ENCODE measurements around the gene PRND.
"Not testable (repeated sequence)": the region's sequence is repeated elsewhere in the genome, so short reads cannot be mapped to it uniquely, and the experiment has no call there.

The PRND gene, protein sequence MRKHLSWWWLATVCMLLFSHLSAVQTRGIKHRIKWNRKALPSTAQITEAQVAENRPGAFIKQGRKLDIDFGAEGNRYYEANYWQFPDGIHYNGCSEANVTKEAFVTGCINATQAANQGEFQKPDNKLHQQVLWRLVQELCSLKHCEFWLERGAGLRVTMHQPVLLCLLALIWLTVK

DNA sequence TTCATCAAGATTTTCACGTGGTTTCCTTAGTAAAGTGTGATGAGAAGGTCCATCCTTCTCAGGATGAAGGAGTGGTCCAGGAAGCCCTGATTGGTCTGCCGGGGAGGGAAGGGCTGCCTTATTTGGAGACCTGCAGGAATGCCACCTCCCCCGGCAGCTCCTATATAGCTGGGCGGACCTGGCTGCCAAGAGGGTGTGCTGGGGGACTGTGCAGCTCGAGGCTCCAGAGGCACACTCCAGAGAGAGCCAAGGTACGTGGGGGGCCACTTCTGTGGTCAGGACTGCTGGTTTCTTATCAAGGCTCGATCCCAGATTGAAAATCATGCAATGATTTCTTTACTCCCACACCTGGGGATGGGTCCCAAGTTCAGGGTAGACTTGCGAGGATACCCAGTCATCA lies at the start of gene PRND:
PRND (plus strand) TSS at position 191 of the 400 bp plus-strand sequence. CDS start 2,643 bp downstream, outside the sequence.
- DNase-seq, result no peak

DNA sequence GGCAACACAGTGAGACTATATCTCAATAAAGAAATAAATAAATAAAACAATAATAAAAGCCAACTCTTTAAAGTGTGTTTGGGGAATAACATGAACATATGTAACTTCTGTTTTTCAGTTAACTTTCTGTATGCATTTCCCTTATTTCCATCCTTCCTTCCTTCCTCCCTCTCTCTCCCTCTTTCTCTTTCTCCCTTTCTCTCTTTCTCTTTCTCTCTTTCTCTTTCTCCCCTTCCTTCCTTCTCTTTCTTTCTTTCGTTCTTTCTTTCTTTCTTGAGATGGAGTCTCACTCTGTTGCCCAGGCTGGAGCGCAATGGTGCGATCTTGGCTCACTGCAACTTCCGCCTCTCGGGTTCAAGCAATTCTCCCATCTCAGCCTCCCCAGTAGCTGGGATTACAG lies 48.8 kb upstream of the PRND start:
- no peak for DNase-seq

DNA sequence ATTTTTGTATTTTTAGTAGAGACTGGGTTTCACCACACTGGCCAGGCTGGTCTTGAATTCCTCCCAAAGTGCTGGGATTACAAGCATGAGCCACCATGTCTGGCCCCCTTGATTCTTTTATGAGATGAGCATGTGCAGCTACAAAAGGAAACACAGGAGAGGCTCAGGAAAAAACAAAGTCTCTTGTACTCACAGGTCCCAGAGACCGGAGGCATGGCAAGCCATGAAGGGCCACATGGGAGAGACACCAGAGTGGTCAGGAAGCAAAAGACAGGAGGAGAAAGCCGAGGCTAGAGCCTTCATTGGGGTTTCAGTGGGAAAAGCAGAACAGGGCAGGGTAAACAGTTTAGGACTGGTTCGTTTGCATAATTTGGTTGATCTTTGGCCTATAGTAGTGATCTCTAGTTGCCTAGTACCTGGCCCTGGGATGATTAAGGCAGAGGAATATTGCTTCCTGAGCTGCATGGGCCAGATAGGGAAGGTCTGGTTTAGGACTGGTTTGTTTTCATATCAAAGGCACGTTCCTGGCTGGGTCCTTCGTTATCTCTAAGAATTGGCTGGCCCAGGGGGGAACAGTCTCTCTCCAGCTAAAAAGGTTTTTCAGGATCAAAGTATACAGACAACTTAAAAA lies 48.2 kb upstream of the PRND start:
- no peak for DNase-seq

DNA sequence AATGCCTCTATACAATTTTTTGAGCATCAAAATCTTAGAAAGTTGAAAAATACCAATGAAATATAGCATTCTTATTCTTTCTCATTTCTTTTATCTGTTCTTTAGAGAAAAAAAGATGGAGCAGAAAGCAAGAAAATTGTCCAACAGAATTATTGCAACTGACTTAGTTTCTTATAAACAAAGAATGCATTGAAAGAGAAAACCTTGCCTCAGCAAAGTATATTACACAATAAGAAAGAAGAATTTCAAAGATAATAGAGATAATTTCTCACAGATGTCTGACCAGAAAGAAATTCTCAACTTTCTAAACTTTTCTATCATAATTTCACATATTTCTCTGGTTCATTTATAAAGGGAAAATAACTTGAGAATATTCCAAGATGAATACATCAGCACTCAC lies 47.0 kb upstream of the PRND start:
- DNase-seq, result no peak

DNA sequence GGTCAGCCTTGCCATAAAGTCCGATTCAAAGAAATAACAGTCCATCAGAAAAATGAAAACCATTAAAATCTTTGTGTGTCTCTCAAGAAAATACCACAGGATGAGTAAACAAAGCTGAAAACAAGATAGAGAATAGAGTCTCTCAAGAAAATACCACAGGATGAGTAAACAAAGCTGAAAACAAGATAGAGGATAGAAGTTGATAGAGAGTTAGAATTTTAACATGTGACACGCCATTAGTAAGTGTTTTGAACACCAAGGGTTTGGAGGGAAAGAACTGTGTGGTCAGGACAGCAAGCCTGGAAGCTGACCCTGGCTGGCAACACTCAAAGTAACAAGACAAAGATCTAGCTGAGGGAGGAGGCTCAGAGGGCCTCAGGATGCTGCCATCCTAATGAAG lies 43.9 kb upstream of the PRND start:
- no peak for DNase-seq

DNA sequence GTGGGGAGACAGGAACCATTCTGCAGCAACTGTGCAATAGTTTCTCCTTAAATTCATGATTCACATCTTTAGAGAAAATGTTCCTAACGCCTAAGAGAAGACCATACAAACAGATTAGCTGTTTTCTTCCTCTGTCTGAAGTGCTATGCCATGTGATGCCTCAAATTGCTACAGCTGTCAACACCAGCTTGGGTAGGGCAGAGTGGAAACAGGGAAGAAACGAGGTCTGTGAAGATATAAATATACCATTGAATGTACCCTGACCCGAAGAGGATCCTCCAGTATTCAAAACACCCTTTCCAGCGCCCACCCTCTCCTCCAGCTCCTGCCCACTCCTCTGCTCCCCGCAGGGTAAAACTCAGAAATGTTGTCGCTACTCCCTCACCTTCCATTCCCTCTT lies 40.3 kb upstream of the PRND start:
- no peak for DNase-seq

DNA sequence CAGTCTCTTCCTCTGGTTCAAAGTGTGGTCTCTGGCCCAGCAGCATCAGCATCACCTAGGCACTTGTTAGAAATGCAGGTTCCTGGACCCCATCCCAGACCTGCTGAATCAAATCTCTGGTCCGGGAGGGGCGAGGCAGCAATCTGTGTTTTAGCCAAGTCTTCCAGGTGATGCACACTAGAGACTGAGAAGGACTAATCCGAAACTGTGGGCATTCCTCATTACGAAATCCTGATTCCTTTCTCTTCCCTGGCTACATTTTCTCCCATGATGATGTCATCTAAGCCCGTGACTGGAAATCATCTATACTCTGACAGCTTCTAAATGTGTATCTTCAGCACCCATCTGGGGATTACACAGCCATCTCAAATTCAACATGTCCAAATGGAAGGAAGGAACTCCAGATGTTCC lies 39.7 kb upstream of the PRND start:
- DNase-seq, result no peak

DNA sequence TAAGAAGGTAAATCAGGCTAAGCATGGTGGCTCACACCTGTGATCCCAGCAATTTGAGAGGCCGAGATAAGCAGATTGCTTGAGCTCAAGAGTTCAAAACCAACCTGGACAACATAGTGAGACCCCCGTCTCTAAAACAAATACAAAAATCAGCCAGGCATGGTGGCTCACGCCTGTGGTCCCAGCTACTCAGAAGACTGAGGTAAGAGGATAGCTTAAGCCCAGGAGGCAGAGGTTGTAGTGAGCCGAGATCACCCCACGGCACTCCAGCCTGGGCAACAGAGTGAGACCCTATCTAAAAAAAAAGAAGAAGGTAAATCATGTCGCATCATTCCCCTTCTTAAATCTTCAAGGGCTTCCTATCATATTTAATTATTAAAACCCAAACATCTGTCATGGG lies 39.0 kb upstream of the PRND start:
- no peak for DNase-seq

DNA sequence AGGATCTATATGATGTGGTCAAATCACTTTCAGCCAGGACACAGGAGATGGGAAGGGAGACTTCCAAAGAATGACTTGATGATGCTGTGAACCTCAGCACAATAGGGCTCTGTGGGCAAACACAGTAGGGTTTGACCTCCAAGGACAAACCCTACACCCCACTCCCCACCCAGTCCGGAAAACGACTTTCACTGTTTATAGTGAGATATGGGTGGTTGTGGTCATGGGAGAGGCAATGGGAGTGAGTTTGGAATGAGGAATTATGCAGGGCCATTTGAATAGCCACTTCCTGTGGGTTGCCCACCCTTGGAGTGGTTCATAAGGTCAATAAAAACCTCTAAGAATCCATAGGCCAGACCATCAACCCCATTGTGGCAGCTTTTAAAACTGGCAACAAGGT lies 38.4 kb upstream of the PRND start:
- no peak for DNase-seq

DNA sequence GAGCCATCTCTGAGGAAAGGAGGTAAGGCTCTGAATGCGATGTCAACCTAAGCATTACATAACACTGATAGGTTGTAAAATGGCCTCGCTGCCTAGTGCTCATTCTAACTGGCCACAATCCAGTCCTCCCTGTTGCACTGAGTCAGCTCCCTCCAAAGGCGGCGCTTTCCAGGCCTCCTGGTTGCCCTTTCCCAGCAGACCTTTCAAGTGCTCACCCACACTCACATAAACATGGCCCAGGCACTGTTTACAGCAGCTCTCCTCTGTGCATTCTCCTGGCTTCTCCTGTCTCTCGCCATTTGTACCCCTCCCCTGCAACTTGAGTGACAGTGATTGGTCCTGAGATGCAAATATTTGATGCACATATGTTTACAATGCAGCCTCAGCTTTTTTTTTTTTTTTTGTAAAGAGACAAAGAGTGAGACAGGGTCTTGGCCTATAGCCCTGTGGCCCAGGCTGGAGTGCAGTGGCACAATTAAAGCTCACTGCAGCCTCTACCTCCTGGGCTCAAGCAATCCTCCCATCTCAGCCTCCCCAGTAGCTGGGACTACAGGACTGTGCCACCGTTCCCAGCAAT lies 36.8 kb upstream of the PRND start:
- DNase-seq, result no peak

DNA sequence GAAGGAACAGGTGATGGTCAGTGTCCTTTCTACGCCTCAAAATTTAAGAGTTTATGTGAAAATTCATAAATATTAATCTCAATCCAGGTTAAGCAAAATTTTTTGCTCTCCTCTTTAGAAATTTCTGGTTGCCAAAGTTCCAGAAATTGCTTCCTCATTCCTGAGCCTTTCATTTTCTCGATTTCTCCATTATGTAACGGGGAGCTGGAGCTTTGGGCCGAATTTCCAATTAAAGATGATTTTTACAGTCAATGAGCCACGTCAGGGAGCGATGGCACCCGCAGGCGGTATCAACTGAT lies 35.8 kb upstream of the PRND start:
- DNase-seq, result no peak

DNA sequence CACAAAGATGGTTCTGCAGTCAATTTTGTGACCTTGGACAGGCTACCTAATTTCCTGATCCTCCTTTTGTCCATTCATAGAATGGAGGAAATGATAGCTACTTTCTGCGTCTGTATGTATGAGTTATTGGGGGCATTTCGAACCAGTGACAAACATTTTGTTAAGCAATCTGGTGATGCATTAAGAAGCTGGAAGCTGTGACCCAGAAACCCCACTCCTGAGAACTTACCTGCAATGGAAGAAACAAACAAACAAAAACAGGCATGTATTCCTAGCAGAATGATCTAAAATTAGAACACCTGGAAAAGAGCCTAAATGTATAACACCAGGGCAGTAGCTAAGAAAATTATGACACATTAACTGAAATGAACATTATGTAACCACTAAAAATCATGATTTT lies 33.4 kb upstream of the PRND start:
- no peak for DNase-seq

DNA sequence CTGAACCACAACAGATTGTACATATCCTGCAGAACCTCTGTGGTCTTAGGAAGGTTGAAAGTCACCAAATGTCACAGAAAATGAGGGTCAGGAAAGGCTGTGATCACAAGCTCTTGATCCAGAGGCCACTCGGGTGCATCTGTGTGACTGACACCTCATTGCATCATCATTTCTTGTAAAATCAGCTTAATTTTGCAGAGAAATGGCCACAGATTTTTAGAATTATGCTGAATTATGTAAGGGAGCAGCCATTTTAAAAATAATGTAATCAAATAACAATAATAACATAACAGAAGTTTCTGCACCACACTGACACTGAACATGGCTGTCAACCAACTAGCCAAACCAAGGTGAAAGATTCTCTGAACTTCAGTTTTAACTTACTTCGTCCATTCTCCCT lies 32.5 kb upstream of the PRND start:
- no peak for DNase-seq

DNA sequence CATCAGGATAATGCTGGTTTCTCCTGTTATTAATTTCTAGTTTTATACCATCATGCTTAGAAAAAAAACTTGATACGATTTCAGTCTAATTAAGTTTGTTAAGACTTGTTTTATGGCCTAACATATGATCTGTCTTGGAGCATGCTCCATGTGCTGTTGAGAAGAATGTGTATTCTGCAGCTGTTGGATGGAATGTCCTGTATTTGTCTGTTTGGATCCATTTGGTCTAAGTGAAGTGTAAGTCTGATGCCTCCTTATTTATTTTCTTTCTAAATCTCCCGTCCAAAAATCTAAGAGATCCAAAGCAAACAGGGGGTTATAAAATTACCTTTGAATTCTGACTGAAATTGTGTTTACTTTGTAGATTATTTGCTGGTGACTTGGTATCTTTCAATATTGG lies 30.0 kb upstream of the PRND start:
- no peak for DNase-seq

DNA sequence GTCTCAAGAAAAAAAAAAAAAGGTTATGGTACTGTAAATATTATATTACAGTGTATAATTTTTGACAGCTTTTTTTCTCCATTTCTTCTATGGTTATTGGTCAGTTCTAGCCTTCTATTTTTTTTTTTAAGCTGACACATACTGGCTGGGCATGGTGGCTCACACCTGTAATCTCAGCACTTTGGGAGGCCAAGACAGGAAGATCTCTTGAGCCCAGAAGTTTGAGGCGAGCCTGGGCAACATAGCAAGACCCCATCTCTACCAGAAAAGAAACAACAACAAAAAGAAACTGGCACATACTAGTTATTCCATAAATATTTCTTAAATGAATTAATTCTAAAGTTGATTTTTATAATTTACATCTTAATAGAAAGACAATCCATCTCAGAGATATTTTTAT lies 27.6 kb upstream of the PRND start:
- DNase-seq, result no peak

DNA sequence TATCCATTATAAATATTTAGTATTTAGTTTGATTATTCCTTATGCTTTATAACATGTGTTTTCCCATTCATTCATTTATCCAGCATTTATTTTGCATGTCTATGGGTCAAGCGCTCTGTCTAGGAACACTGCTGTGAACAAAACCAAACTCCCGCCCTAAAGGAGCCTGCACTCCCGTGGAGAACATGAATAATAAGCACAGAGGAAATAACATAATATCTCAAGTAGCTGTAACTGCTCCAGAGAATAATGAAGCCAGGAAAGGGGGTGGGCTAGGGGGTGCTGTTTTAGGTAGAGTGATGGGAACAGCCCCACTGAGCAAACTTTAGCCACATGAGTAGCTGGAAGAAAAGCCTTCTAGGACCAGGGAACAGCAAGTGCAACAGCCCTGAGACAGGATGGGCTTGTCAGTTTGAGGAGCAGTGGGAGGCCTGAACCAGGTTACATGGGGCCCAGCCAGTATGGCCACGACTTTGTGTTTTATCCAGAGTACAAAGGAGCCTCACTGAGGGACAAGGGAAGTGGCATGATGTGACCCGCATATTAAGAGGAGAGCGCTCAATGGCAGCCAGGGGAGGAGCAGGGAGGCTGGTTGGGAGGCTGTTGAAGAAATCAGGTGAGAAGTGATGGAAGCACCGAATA lies 24.4 kb upstream of the PRND start:
- no peak for DNase-seq

DNA sequence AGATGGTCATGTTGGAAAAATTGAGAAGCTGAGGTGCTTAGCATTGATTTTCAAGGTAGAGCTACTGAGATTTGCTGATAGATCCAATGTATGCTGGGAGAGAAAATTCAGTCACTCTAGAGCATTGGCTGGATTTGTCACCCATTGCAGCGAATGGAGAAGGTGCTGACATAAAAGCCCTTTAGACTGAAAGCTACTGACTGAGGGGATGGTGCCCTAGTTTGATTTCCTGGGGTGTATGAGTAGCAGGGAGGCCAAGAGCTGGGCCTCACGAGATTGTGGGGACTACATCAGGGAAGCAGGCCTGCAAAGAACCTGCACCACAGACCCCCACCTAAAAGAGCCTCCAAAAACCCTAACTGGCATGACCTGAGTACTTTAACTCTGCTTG lies 23.9 kb upstream of the PRND start:
- no peak for DNase-seq

DNA sequence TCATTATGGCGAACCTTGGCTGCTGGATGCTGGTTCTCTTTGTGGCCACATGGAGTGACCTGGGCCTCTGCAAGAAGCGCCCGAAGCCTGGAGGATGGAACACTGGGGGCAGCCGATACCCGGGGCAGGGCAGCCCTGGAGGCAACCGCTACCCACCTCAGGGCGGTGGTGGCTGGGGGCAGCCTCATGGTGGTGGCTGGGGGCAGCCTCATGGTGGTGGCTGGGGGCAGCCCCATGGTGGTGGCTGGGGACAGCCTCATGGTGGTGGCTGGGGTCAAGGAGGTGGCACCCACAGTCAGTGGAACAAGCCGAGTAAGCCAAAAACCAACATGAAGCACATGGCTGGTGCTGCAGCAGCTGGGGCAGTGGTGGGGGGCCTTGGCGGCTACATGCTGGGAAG lies 22.5 kb upstream of the PRND start:
- no peak for DNase-seq

DNA sequence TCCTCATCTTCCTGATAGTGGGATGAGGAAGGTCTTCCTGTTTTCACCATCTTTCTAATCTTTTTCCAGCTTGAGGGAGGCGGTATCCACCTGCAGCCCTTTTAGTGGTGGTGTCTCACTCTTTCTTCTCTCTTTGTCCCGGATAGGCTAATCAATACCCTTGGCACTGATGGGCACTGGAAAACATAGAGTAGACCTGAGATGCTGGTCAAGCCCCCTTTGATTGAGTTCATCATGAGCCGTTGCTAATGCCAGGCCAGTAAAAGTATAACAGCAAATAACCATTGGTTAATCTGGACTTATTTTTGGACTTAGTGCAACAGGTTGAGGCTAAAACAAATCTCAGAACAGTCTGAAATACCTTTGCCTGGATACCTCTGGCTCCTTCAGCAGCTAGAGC lies 21.8 kb upstream of the PRND start:
- DNase-seq, result no peak

DNA sequence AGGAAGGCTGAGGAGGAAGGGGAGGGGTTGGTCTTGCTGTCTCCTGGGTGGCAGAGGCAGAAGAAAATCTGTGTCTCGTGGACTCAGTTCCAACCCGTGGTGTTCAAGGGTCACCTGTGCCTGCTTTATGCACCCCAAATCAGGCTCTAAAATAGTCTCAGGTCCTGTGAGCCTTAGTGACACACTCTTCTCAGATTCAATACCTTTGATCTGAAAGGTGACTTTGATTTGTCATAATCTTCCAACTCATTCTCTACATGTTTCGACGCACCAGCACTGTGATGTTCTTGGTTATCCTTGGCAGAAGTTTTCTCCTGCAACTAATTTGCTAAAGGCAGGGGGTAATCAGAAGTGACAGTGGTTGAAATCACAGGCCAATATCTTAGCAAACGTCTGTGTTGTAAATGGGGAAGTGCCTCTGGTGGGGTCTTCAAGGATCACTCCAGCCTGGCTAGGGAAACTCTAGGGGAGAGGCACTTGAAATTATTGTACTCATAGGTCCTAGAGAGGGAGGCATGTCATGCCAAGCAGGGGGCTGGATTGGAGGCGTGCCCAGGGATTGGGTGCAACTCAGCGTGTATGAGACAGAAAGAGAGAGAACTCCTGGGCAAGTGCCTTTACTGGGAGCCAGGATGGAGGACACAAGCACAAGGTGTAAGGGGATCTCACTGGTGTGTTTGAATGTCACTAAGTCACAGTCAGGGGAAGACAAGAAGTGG lies 19.0 kb upstream of the PRND start:
- no peak for DNase-seq

DNA sequence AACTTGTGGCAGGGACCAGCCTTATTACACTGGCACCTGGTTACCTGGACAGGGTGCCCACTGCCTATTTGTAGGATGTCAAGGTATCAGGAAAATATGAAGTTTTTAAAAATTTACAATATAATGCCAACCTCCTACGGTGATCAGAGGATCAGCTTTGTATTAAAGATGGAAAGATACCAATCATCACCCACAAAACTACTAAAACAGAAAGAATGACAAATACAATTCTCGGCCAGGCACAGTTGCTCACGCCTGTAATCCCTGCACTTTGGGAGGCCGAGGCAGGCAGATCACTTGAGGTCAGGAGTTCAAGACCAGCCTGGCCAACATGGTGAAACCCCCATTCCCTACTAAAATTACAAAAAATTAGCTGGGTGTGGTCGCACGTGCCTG lies 18.4 kb upstream of the PRND start:
- DNase-seq, result no peak

DNA sequence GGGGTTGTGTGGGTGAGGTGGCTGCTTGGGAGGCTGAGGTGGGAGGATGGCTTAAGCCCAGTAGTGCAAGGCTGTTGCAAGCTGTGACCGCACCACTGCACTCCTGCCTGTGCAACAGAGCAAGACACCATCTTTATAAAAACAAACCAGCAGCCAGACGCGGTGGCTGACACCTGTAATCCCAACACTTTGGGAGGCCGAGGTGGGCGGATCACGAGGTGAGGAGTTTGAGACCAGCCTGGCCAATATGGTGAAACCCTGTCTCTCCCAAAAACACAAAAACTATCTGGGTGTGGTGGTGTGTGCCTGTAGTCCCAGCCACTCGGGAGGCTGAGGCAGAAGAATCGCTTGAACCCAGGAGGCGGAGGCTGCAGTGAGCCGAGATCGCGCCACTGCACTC lies 14.8 kb upstream of the PRND start:
- not testable (repeated sequence) for DNase-seq

DNA sequence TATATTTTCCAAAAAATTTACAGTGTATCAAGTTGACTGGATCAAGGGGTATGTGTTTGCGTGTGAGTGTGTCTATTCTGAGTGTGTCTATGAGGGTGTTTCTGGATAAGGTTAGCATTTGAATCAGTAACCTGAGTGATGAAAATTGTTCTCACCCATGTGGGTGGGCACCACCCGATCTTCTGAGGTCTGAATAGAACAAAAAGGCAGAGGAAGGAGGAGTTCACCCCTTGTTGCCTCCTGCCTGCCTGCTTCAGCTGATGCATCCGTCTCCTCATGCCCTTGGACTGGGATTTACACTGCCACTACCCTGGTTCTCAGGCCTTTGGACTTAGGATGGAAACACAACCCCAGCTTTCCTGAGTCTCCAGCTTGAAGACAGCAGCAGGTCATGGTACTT lies 13.7 kb upstream of the PRND start:
- DNase-seq, result no peak

DNA sequence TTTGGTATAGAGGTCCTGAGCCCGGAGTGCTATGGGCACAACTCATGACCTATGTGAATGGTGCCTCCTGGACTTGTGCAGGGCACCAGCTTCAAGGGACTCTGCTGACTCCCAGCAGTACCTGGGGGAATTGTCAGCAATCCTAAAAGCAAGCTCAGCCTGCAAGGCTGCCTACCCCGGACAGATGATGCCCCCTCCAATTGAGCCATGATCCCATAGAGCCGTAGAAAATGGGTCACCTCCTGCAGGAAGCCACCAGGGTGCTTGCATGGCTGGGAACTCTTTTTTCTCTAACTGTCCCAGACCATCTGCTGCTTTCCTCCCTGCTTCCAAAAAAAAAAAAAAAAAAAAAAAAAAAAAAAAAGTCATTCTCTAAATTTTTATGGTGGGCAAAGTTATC lies 12.9 kb upstream of the PRND start:
- DNase-seq, result no peak

All from activated CD4-positive, alpha-beta T cell treated with anti-CD3 and anti-CD28 coated beads for 48 hours (primary cell).